Keratinocyte (primary cell): ENCODE data around the gene ICE2. TPM values are rescaled to one million over a fixed set of nuclear protein-coding genes. Genes with fewer than 3 reads are reported as not detected.
A peak's percentile ranks its signal among the peaks of the same experiment; 100 is the strongest.

Source experiments
- DNase-seq: peaks from one replicate; pipeline ENCODE4 v3.0.0-alpha.2; 2011; ENCODE audit warnings: low read depth, missing footprints, low spot score
- FAIRE-seq: peaks from 2 replicates; lab custom pipeline; 2011; peaks lifted over from hg19 to GRCh38; lab: Jason Lieb, UNC
- H2AFZ ChIP-seq: 2 replicates; pipeline ENCODE4 v1.6.0; 2012; ENCODE audit warnings: low read length, control low read depth, inconsistent platforms; ENCODE audit not compliant: control insufficient read depth
- H3K27ac ChIP-seq: 2 replicates; pipeline ENCODE4 v1.5.1; 2011; ENCODE audit warnings: low read length; ENCODE audit not compliant: control insufficient read depth, insufficient read depth
- H3K27me3 ChIP-seq: 3 replicates; pipeline ENCODE4 v1.6.0; 2011; ENCODE audit warnings: low read length; ENCODE audit not compliant: control insufficient read depth, insufficient read depth; ENCODE audit errors: extremely low read depth
- H3K36me3 ChIP-seq, 2 experiments: 2 replicates in 1 of 2; 3 replicates in 1 of 2; pipeline ENCODE4 v1.5.1; 2011; ENCODE audit warnings: low read length in 2 of 2, mild to moderate bottlenecking in 1 of 2; ENCODE audit not compliant: control insufficient read depth in 2 of 2, insufficient read depth in 2 of 2; ENCODE audit errors: extremely low read depth in 1 of 2
- H3K4me1 ChIP-seq: 3 replicates; pipeline ENCODE4 v1.5.1; 2011; ENCODE audit warnings: low read length; ENCODE audit not compliant: control insufficient read depth, insufficient read depth; ENCODE audit errors: extremely low read depth
- H3K4me2 ChIP-seq: 3 replicates; pipeline ENCODE4 v1.6.0; 2011; ENCODE audit warnings: low read depth, low read length; ENCODE audit not compliant: control insufficient read depth, insufficient read depth; ENCODE audit errors: extremely low read depth
- H3K4me3 ChIP-seq, 3 experiments: fragments of 200-600 bp in 1 of 3; sonication (generic) in 1 of 3; 2 replicates in 2 of 3; 3 replicates in 1 of 3; pipeline ENCODE4 v1.5.1; 2011 to 2016; ENCODE audit warnings: low read length in 3 of 3, mild to moderate bottlenecking in 3 of 3, control low read depth in 2 of 3, inconsistent platforms in 1 of 3, low read depth in 1 of 3, mixed read lengths in 1 of 3, mixed run types in 1 of 3, moderate library complexity in 1 of 3; ENCODE audit not compliant: control insufficient read depth in 2 of 3, insufficient read depth in 2 of 3; ENCODE audit errors: extremely low read depth in 1 of 3
- H3K79me2 ChIP-seq: 2 replicates; pipeline ENCODE4 v1.6.0; 2012; ENCODE audit warnings: low read length; ENCODE audit not compliant: control insufficient read depth, insufficient read depth
- H3K9ac ChIP-seq: 3 replicates; pipeline ENCODE4 v1.6.0; 2011; ENCODE audit warnings: low read length; ENCODE audit not compliant: control insufficient read depth, insufficient read depth; ENCODE audit errors: extremely low read depth
- H3K9me1 ChIP-seq: 3 replicates; pipeline ENCODE4 v1.6.0; 2011; ENCODE audit warnings: low read length; ENCODE audit not compliant: control insufficient read depth, insufficient read depth; ENCODE audit errors: extremely low read depth
- H3K9me3 ChIP-seq: 2 replicates; pipeline ENCODE4 v1.5.1; 2012; ENCODE audit warnings: low read depth, low read length; ENCODE audit not compliant: control insufficient read depth
- H4K20me1 ChIP-seq: 3 replicates; pipeline ENCODE4 v1.6.0; 2011; ENCODE audit warnings: low read length; ENCODE audit not compliant: control insufficient read depth, insufficient read depth; ENCODE audit errors: extremely low read depth
- EZH2 ChIP-seq: IDR thresholded peaks from one replicate; pipeline ENCODE4 v1.6.1; 2012; ENCODE audit warnings: inconsistent platforms, mild to moderate bottlenecking, low read length, moderate library complexity
- dilution Hi-C: fragments of 300-500 bp; cut with MboI; formaldehyde crosslinking; loops from one replicate; pipeline ENCODE4 v1.7.0; 2020; ENCODE audit warnings: low sequenced_read_pairs; ENCODE audit not compliant: extremely low pct_ligation_motif_present
- polyA plus RNA-seq, 5 experiments: library from polyadenylated mRNA; depleted of rRNA in 3 of 5; stranded (reverse) in 3 of 5; stranded (forward) in 1 of 5; unstranded in 1 of 5; fragments of >200 nt; gene quantifications; 1 replicate in 1 of 5; 2 replicates in 3 of 5; 3 replicates in 1 of 5; pipeline versions ENCODE4 v1.2.1 to v1.2.3, GENCODE V29; 2011 to 2012; ENCODE audit warnings: missing spikeins in 2 of 5, low read depth in 1 of 5, low replicate concordance in 1 of 5
- TF ChIP-seq, protein P1 (sequence below), 3 experiments: IDR thresholded peaks in 1 of 3; conservative IDR thresholded peaks in 1 of 3; optimal IDR thresholded peaks in 1 of 3; 2 replicates in 2 of 3; 3 replicates in 1 of 3; pipeline versions ENCODE3 to v1.5.1; 2011; ENCODE audit warnings: low read length in 3 of 3, mild to moderate bottlenecking in 3 of 3, moderate library complexity in 2 of 3, control low read depth in 1 of 3, inconsistent platforms in 1 of 3; ENCODE audit not compliant: insufficient read depth in 2 of 3; ENCODE audit errors: extremely low read depth in 1 of 3

Gene ICE2
- polyA plus RNA-seq, 1 donor (not counting 4 experiments of a cell fraction or from before 2014, with no cell fraction given): 34.1 TPM

- Histone ChIP-seq H3K36me3 (peaks cover 0 to 5% of the 10 kb centered on the region in 2 experiments), H3K79me2 (no peaks in the 10 kb centered on the region), H3K27me3 (no peaks in the 10 kb centered on the region), H2AFZ (no peak overlapping the region), H3K4me2 (no peak overlapping the region), H3K4me1 (peaks cover 36% of the 10 kb centered on the region), H3K9me1 (no peaks in the 10 kb centered on the region), H3K4me3 (no peak overlapping the region), H3K9ac (no peak overlapping the region), H3K9me3 (no peaks in the 10 kb centered on the region), H3K27ac (no peak overlapping the region), H4K20me1 (no peaks in the 10 kb centered on the region)
- TF ChIP-seq, protein P1, sequence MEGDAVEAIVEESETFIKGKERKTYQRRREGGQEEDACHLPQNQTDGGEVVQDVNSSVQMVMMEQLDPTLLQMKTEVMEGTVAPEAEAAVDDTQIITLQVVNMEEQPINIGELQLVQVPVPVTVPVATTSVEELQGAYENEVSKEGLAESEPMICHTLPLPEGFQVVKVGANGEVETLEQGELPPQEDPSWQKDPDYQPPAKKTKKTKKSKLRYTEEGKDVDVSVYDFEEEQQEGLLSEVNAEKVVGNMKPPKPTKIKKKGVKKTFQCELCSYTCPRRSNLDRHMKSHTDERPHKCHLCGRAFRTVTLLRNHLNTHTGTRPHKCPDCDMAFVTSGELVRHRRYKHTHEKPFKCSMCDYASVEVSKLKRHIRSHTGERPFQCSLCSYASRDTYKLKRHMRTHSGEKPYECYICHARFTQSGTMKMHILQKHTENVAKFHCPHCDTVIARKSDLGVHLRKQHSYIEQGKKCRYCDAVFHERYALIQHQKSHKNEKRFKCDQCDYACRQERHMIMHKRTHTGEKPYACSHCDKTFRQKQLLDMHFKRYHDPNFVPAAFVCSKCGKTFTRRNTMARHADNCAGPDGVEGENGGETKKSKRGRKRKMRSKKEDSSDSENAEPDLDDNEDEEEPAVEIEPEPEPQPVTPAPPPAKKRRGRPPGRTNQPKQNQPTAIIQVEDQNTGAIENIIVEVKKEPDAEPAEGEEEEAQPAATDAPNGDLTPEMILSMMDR (optimal IDR thresholded peaks at IDR 0.05 in 1 of 3, IDR thresholded peaks at IDR 0.05 in 1 of 3, conservative IDR thresholded peaks at IDR 0.05 in 1 of 3; ENCODE audit: extremely low read depth in 1 of 3, insufficient read depth in 2 of 3, low read length in 3 of 3): no peak
- no peak for TF ChIP-seq EZH2
- no peak for DNase-seq
- FAIRE-seq: no peak
- dilution Hi-C loops: no loop called here
Observed at GRCh38 chr15:60527456-60527855, 48.5 kb upstream of the ICE2 start.

GRCh38 chr15:60526127-60526616 is 47.2 kb upstream of the ICE2 start:
- peak; percentile 65 for FAIRE-seq
- peak overlapping the region; percentile 70 for H3K4me2 ChIP-seq
- no peaks in the 10 kb centered on the region for H3K9me3 ChIP-seq
- H3K4me1 ChIP-seq: peaks cover 40% of the 10 kb centered on the region
- H4K20me1 ChIP-seq: no peaks in the 10 kb centered on the region
- DNase-seq: no peak
- H3K27ac ChIP-seq: peak overlapping the region; percentile 34
- H2AFZ ChIP-seq: peak overlapping the region; percentile 53
- peaks cover 0 to 5% of the 10 kb centered on the region in 2 experiments for H3K36me3 ChIP-seq
- no peaks in the 10 kb centered on the region for H3K27me3 ChIP-seq
- H3K9me1 ChIP-seq: no peaks in the 10 kb centered on the region
- no peaks in the 10 kb centered on the region for H3K79me2 ChIP-seq
- H3K9ac ChIP-seq: peak overlapping the region; percentile 61
- TF ChIP-seq, protein P1 (optimal IDR thresholded peaks at IDR 0.05 in 1 of 3, IDR thresholded peaks at IDR 0.05 in 1 of 3, conservative IDR thresholded peaks at IDR 0.05 in 1 of 3; ENCODE audit: extremely low read depth in 1 of 3, insufficient read depth in 2 of 3, low read length in 3 of 3): no peak
- no peak for TF ChIP-seq EZH2
- peak overlapping the region in 1 of 3 experiments; percentile 48 for H3K4me3 ChIP-seq
- dilution Hi-C loops: no loop called here
